Measurements from ENCODE around the gene NOXRED1. TPM values are rescaled to one million over a fixed set of nuclear protein-coding genes. Genes with fewer than 3 reads are reported as not detected.
A peak's percentile ranks its signal among the peaks of the same experiment; 100 is the strongest.

NOXRED1 gene
- total and polyA plus RNA-seq, 8 donors: 0.26 to 2.5 (median 1.9) TPM

DNA sequence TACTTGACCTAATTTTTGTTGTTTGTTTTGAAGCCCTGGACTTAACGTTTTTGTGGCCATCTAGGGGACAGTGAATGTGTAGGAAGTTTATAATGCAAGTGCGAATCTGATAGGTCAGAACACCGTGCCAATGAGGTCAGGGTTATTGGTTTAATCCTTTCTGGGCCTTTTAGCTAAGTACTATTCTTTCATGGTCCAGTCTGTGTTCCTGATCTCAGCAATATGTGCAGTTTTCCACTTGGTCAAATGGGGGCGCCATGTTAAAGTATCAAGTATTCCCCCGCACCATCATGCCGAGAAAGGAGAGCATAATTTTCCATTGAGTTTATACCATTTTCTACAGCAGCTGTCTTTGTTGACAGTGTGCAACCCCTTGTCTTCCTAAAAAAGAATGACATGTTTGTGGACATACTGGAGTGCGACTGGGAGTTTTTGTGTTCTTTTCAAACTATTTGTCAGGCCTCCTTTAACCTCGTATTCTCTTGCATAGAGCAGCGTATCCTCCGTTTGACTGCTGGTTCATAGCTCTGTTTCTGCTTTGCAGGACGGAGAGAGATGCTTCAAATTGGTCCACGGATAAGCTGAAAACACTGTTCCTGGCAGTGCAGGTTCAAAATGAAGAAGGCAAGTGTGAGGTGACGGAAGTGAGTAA, 35.9 kb upstream of the NOXRED1 start:
- Histone ChIP-seq H3K27ac (no peak overlapping the region), H3K36me3 (peaks cover 4 to 47% of the 10 kb centered on the region in 2 donors), H3K27me3 (no peaks in the 10 kb centered on the region), H3K9me3 (no peaks in the 10 kb centered on the region), H3K4me3 (peak overlapping the region; percentile 85 to 89), H3K4me1 (peaks cover 12 to 32% of the 10 kb centered on the region in 2 donors)
- TF ChIP-seq, protein P1, sequence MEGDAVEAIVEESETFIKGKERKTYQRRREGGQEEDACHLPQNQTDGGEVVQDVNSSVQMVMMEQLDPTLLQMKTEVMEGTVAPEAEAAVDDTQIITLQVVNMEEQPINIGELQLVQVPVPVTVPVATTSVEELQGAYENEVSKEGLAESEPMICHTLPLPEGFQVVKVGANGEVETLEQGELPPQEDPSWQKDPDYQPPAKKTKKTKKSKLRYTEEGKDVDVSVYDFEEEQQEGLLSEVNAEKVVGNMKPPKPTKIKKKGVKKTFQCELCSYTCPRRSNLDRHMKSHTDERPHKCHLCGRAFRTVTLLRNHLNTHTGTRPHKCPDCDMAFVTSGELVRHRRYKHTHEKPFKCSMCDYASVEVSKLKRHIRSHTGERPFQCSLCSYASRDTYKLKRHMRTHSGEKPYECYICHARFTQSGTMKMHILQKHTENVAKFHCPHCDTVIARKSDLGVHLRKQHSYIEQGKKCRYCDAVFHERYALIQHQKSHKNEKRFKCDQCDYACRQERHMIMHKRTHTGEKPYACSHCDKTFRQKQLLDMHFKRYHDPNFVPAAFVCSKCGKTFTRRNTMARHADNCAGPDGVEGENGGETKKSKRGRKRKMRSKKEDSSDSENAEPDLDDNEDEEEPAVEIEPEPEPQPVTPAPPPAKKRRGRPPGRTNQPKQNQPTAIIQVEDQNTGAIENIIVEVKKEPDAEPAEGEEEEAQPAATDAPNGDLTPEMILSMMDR (IDR thresholded peaks at IDR 0.05): peak; percentile 37 to 54
- peak; percentile 8 for ATAC-seq
- intact Hi-C loops (cut with DNase I): no loop called here
- DNase-seq: peak in 2 of 4 donors; percentile 9 to 35

DNA sequence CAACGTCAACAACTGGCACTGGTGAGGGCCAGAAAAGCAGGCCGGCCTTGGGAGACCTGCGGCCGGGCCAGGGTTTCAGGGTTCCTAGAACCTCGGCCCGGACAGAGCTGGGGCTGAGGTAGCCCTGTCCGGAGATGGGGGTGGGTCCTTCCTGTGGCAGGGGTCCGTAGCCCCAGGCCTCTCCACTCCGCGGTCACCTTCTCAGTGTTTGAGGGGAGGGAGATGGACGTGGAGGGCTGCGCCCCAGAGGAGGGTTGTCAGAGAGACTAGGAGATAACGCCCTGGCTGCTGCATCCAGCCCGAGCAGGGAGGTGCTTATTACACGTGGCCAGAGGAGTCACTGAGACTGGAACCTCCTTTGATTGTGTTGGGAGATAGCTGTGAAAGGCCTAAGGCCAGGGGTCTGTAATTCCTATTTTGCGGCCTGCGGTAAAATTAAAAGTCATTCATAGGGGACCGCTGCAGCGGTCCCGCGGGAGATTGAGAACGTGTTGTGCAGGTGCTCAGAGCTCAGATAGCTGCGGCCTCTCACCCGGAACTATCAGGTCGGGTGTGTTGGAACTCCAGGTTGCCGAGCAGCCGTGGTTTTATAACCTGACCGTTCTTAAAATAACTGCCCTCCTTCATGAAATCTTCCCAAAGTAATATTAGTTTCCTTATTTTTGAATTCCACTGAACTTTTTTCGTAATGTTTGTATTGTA, 35.1 kb upstream of the NOXRED1 start:
- TF ChIP-seq, protein P1 (IDR thresholded peaks at IDR 0.05): peak in 1 of 2 donors; percentile 3
- Histone ChIP-seq H3K4me3 (peak overlapping the region; percentile 85 to 89), H3K4me1 (peaks cover 12 to 32% of the 10 kb centered on the region in 2 donors), H3K27me3 (no peaks in the 10 kb centered on the region), H3K36me3 (peaks cover 4 to 40% of the 10 kb centered on the region in 2 donors), H3K9me3 (no peaks in the 10 kb centered on the region), H3K27ac (peak overlapping the region; percentile 88 to 99)
- ATAC-seq: peak; percentile 31
- DNase-seq: peak in 3 of 4 donors; percentile 15 to 46 (median 15)
- intact Hi-C loops (cut with DNase I): no loop called here

DNA sequence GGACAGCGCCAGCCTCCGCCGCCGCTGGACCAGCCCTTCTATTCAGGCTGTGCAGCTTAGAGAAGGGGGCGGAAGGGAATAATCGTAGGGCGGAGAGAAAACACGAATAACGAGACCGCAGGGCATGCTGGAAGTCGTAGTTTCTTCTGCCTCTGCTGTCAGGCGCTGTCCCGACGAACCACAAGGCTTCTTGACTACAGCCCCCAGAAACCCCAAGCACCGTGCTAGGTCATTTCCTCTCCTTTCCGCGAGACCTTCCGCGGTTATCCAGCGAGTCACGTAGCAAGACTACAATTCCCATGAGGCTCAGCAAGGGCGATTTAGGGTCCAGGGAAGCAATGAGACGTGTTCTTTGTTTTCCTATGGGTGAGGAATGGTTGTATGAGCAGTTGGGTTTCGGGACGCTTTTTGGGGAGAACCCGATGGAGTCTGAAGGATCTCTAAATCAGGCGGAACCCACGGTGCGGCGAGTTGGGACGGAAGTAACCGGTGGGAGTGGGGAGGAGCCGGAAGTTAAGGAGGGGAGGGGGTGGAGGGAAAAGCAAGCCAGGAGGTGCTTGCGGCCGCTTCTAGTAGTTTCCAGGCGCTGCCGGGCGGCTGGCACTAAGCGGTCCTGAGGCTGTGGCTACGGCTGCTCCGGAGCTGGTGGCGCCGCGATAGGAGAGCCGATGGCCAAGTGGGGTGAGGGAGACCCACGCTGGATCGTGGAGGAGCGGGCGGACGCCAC, 34.4 kb upstream of the NOXRED1 start, which contains the start of the genes AHSA1 and VIPAS39:
TSS of gene AHSA1 (plus strand) at position 572 of the 727 bp plus-strand sequence. CDS start at position 669, 97 bp downstream.
TSS of gene VIPAS39 (minus strand) at position 80 of the 727 bp plus-strand sequence. CDS start 3,499 bp downstream, outside the sequence.
- DNase-seq (peak; percentile 90 to 99 (median 98)), ATAC-seq (peak; percentile 98)
- Histone ChIP-seq H3K27ac (peak within 1 kb of the TSS; percentile 88 to 99), H3K36me3 (peaks cover 4 to 40% of the 10 kb centered on the region in 2 donors), H3K4me3 (peak within 1 kb of the TSS; percentile 85 to 89), H3K27me3 (no peaks in the 10 kb centered on the region), H3K4me1 (peaks cover 12 to 32% of the 10 kb centered on the region in 2 donors), H3K9me3 (no peaks in the 10 kb centered on the region)
- intact Hi-C loops (cut with DNase I): no loop called here
- TF ChIP-seq, protein P1 (IDR thresholded peaks at IDR 0.05): peak in 1 of 2 donors; percentile 8

DNA sequence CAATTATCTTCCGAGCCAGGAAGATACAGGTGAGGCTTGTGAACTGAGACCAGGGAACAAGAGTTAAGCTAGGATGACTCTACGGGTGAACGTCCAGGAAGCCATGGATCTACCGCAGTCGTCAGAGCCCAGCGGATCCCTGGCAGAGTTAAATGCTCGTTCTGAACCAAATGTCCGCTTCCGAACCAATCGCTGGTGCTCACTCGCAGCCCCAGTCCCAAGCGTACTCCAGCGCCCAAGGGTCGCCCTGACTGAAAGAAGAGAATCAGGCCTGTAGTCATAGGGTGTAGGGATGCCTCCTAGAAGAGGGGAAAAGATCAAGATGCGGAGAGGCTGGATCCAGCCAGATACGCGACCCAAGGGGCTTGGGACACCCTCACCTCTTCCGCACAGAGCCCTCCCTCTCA, 33.8 kb upstream of the NOXRED1 start:
- intact Hi-C loops (cut with DNase I): no loop called here
- peak; percentile 1 for ATAC-seq

More for the DNA sequence above, 33.8 kb upstream of the NOXRED1 start:
- Histone ChIP-seq H3K36me3 (peaks cover 2 to 40% of the 10 kb centered on the region in 2 donors), H3K4me1 (peaks cover 12 to 32% of the 10 kb centered on the region in 2 donors), H3K27me3 (no peaks in the 10 kb centered on the region), H3K27ac (peak overlapping the region; percentile 88 to 99), H3K9me3 (no peaks in the 10 kb centered on the region), H3K4me3 (peak overlapping the region; percentile 85 to 89)
- no peak for DNase-seq
- TF ChIP-seq, protein P1 (IDR thresholded peaks at IDR 0.05): no peak
